Upper lobe of right lung (tissue), 1 donor: ENCODE results near the gene PKD1. TPM values are rescaled to one million over a fixed set of nuclear protein-coding genes. Genes with fewer than 3 reads are reported as not detected.

Experiments used
- ATAC-seq: fragments of 200-7000 bp; cut with Tn5 transposase; one replicate; pipeline ENCODE4 v1.9.1; 2020; ENCODE audit warnings: mild to moderate bottlenecking, moderate library complexity
- DNase-seq: peaks from one replicate; pipeline ENCODE4 v3.0.0-alpha.2; 2020
- H3K27ac ChIP-seq: fragments of 200-600 bp; one replicate; pipeline ENCODE4 v1.8.0; 2022
- H3K27me3 ChIP-seq: fragments of 200-600 bp; one replicate; pipeline ENCODE4 v1.8.0; 2022; ENCODE audit warnings: mild to moderate bottlenecking
- H3K36me3 ChIP-seq: fragments of 200-600 bp; one replicate; pipeline ENCODE4 v1.8.0; 2022
- H3K4me1 ChIP-seq: fragments of 200-600 bp; one replicate; pipeline ENCODE4 v1.8.0; 2022
- H3K4me3 ChIP-seq: fragments of 200-600 bp; one replicate; pipeline ENCODE4 v1.8.0; 2022; ENCODE audit warnings: mild to moderate bottlenecking
- H3K9me3 ChIP-seq: fragments of 200-600 bp; one replicate; pipeline ENCODE4 v1.8.0; 2022
- CTCF ChIP-seq: fragments of 200-600 bp; IDR thresholded peaks from one replicate; pipeline ENCODE4 v1.8.0; 2022; ENCODE audit warnings: antibody characterized with exemption
- intact Hi-C: fragments of 100-400 bp; cut with DNase I; formaldehyde crosslinking; loops from one replicate; pipeline ENCODE4 v1.11.0; 2022
- total RNA-seq: library from RNA; stranded (reverse); fragmentation: NEBNext Ultra II Directional; extraction: Animal tissue kit (Norgen Biotek cat#: 25700); gene quantifications from one replicate; pipeline ENCODE4 v1.2.1, GENCODE V29; 2021
- donor health status: DM: no; HTN: yes; CAD: no; lungs with severe emphysema.

The PKD1 gene
- total RNA-seq, 1 donor from 2014 or later: 84.8 TPM

- peaks cover 86% of the 10 kb centered on the region for H3K36me3 ChIP-seq
- no peak for ATAC-seq
- intact Hi-C loops: no loop called here
- H3K4me1 ChIP-seq: no peaks in the 10 kb centered on the region
- H3K27ac ChIP-seq: no peak overlapping the region
- no peak for TF ChIP-seq CTCF
- no peaks in the 10 kb centered on the region for H3K9me3 ChIP-seq
- H3K4me3 ChIP-seq: no peak overlapping the region
- no peaks in the 10 kb centered on the region for H3K27me3 ChIP-seq
- DNase-seq: no peak
These were observed 59.4 kb downstream of the PKD1 start for GRCh38 chr16:2076072-2076865.

GRCh38 chr16:2075631-2076030 is 60.1 kb downstream of the PKD1 start:
- Histone ChIP-seq H3K27ac (no peak overlapping the region), H3K9me3 (no peaks in the 10 kb centered on the region), H3K4me3 (no peak overlapping the region), H3K27me3 (no peaks in the 10 kb centered on the region), H3K36me3 (peaks cover 87% of the 10 kb centered on the region), H3K4me1 (no peaks in the 10 kb centered on the region)
- TF ChIP-seq CTCF: no peak
- no peak for DNase-seq
- ATAC-seq: no peak
- intact Hi-C loops: no loop called here

- H3K27ac ChIP-seq: no peak overlapping the region
- peaks cover 82% of the 10 kb centered on the region for H3K36me3 ChIP-seq
- TF ChIP-seq CTCF: no peak
- no peaks in the 10 kb centered on the region for H3K4me1 ChIP-seq
- no peaks in the 10 kb centered on the region for H3K9me3 ChIP-seq
- H3K4me3 ChIP-seq: no peak overlapping the region
- H3K27me3 ChIP-seq: no peaks in the 10 kb centered on the region
- ATAC-seq (no peak), DNase-seq (no peak)
- intact Hi-C loops: no loop called here
These were observed 61.6 kb downstream of the PKD1 start for GRCh38 chr16:2074071-2074470.

GRCh38 chr16:2072926-2073325 is 62.8 kb downstream of the PKD1 start:
- Histone ChIP-seq H3K36me3 (peaks cover 82% of the 10 kb centered on the region), H3K4me3 (no peak overlapping the region), H3K27ac (no peak overlapping the region), H3K9me3 (no peaks in the 10 kb centered on the region), H3K4me1 (no peaks in the 10 kb centered on the region), H3K27me3 (no peaks in the 10 kb centered on the region)
- no peak for TF ChIP-seq CTCF
- DNase-seq: no peak
- intact Hi-C loops: no loop called here
- no peak for ATAC-seq

GRCh38 chr16:2071454-2072202 is 64.1 kb downstream of the PKD1 start:
- DNase-seq: no peak

More at GRCh38 chr16:2071454-2072202, 64.1 kb downstream of the PKD1 start:
- Histone ChIP-seq H3K4me1 (no peaks in the 10 kb centered on the region), H3K27me3 (no peaks in the 10 kb centered on the region), H3K4me3 (no peak overlapping the region), H3K27ac (no peak overlapping the region), H3K9me3 (no peaks in the 10 kb centered on the region), H3K36me3 (peaks cover 82% of the 10 kb centered on the region)
- intact Hi-C loops: no loop called here
- no peak for ATAC-seq
- no peak for TF ChIP-seq CTCF
